Measurements from ENCODE around the gene SEC14L6.

The SEC14L6 gene

GRCh38 chr22:30502911-30503310 is 43.6 kb downstream of the SEC14L6 start:
- no peaks in the 10 kb centered on the region for H3K79me2 ChIP-seq (ENCODE audit: insufficient read depth, low read length)
- no peak for DNase-seq
- H3K36me3 ChIP-seq (ENCODE audit: insufficient read depth, low read length) = no peaks in the 10 kb centered on the region
- no peaks in the 10 kb centered on the region for H4K20me1 ChIP-seq (ENCODE audit: insufficient read depth, low read length)
- ATAC-seq (ENCODE audit: insufficient read depth, low read depth) = no peak
- TF ChIP-seq CTCF (IDR thresholded peaks at IDR 0.05; ENCODE audit: borderline replicate concordance, extremely low read depth, low read length, poor library complexity, severe bottlenecking) (no peak), EZH2 (IDR thresholded peaks at IDR 0.05; ENCODE audit: borderline replicate concordance, low read depth, low read length, severe bottlenecking) (no peak)
- no peak overlapping the region for H2AFZ ChIP-seq (ENCODE audit: low read depth, low read length)
- H3K27me3 ChIP-seq (ENCODE audit: insufficient read depth, low read length, poor library complexity) = no peaks in the 10 kb centered on the region
- no peaks in the 10 kb centered on the region for H3K4me1 ChIP-seq (ENCODE audit: insufficient read depth, low read length)
- no peak overlapping the region for H3K9ac ChIP-seq (ENCODE audit: low read depth, low read length)
- no peak overlapping the region for H3K4me3 ChIP-seq (ENCODE audit: low read depth in 1 of 2, low read length in 2 of 2)
- no peak overlapping the region for H3K4me2 ChIP-seq (ENCODE audit: insufficient read depth, low read length)
- H3K27ac ChIP-seq (ENCODE audit: low read length) = no peak overlapping the region
- H3K9me3 ChIP-seq (ENCODE audit: insufficient read depth, low read length, severe bottlenecking) = no peaks in the 10 kb centered on the region

DNA sequence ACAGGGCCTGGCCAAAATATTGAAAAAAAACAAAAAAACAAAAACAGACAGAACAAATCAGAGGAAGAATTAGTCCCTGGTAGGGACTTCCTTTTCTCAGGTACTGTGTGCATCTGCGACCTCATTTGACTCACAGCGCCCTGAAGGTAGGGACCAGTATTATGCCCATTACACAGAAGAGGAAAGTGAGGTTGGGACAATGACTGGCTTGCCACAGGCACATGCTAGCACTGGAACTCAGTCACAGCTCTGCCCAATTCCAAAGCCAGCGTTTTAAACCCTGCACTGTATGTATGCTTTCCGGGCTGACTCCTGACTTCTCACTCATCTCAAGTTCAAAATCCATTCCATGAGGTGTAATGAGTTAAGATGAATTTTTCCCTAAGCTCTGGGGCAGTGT is 44.4 kb downstream of the SEC14L6 start:
- no peak overlapping the region for H3K9ac ChIP-seq (ENCODE audit: low read depth, low read length)
- DNase-seq (no peak), ATAC-seq (ENCODE audit: insufficient read depth, low read depth) (no peak)
- no peaks in the 10 kb centered on the region for H3K27me3 ChIP-seq (ENCODE audit: insufficient read depth, low read length, poor library complexity)
- no peaks in the 10 kb centered on the region for H3K4me1 ChIP-seq (ENCODE audit: insufficient read depth, low read length)
- no peaks in the 10 kb centered on the region for H4K20me1 ChIP-seq (ENCODE audit: insufficient read depth, low read length)
- no peaks in the 10 kb centered on the region for H3K79me2 ChIP-seq (ENCODE audit: insufficient read depth, low read length)
- no peak overlapping the region for H3K4me3 ChIP-seq (ENCODE audit: low read depth in 1 of 2, low read length in 2 of 2)
- no peak for TF ChIP-seq EZH2 (IDR thresholded peaks at IDR 0.05; ENCODE audit: borderline replicate concordance, low read depth, low read length, severe bottlenecking)
- TF ChIP-seq CTCF (IDR thresholded peaks at IDR 0.05; ENCODE audit: borderline replicate concordance, extremely low read depth, low read length, poor library complexity, severe bottlenecking) = no peak
- no peak overlapping the region for H3K27ac ChIP-seq (ENCODE audit: low read length)
- H3K9me3 ChIP-seq (ENCODE audit: insufficient read depth, low read length, severe bottlenecking) = no peaks in the 10 kb centered on the region
- no peak overlapping the region for H3K4me2 ChIP-seq (ENCODE audit: insufficient read depth, low read length)
- H2AFZ ChIP-seq (ENCODE audit: low read depth, low read length) = no peak overlapping the region
- H3K36me3 ChIP-seq (ENCODE audit: insufficient read depth, low read length) = no peaks in the 10 kb centered on the region

DNA sequence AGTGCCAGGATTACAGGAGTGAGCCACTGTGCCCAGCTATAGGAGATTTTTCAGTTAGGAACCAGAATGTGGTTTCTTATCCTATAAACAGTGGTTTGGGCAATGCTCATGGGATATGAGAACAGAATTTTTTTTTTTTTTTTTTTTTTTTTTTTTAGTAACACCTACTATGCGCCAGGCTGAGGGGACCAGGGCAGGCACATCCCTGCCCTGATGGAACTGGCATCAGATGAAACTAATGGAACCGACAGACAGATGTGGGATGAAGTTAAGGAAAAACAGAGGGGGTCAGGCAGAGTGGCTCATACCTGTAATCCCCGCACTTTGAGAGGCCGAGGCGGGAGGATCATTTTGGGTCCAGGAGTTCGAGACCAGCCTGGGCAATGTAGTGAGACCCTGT is 45.9 kb downstream of the SEC14L6 start:
- Histone ChIP-seq H3K36me3 (ENCODE audit: insufficient read depth, low read length) (no peaks in the 10 kb centered on the region), H3K4me3 (ENCODE audit: low read depth in 1 of 2, low read length in 2 of 2) (no peak overlapping the region), H3K4me1 (ENCODE audit: insufficient read depth, low read length) (no peaks in the 10 kb centered on the region), H3K27me3 (ENCODE audit: insufficient read depth, low read length, poor library complexity) (no peaks in the 10 kb centered on the region), H3K27ac (ENCODE audit: low read length) (no peak overlapping the region), H3K79me2 (ENCODE audit: insufficient read depth, low read length) (no peaks in the 10 kb centered on the region), H3K4me2 (ENCODE audit: insufficient read depth, low read length) (no peak overlapping the region), H3K9ac (ENCODE audit: low read depth, low read length) (no peak overlapping the region), H3K9me3 (ENCODE audit: insufficient read depth, low read length, severe bottlenecking) (no peaks in the 10 kb centered on the region), H2AFZ (ENCODE audit: low read depth, low read length) (no peak overlapping the region), H4K20me1 (ENCODE audit: insufficient read depth, low read length) (no peaks in the 10 kb centered on the region)
- TF ChIP-seq CTCF (IDR thresholded peaks at IDR 0.05; ENCODE audit: borderline replicate concordance, extremely low read depth, low read length, poor library complexity, severe bottlenecking) (no peak), EZH2 (IDR thresholded peaks at IDR 0.05; ENCODE audit: borderline replicate concordance, low read depth, low read length, severe bottlenecking) (no peak)
- DNase-seq (no peak), ATAC-seq (ENCODE audit: insufficient read depth, low read depth) (no peak)

All from DND-41 (cell line).